Measurements from ENCODE around the gene ENPP6.
A peak's percentile ranks its signal among the peaks of the same experiment; 100 is the strongest.

The ENPP6 gene

GRCh38 chr4:184190711-184191110 is 27.0 kb downstream of the ENPP6 start:
- no peak for DNase-seq (ENCODE audit: low spot score)

GRCh38 chr4:184189966-184190365 is 27.7 kb downstream of the ENPP6 start:
- DNase-seq (ENCODE audit: low spot score): no peak

- no peak for DNase-seq (ENCODE audit: low spot score)
Observed at GRCh38 chr4:184188443-184189400, 29.0 kb downstream of the ENPP6 start.

- no peak for DNase-seq (ENCODE audit: low spot score)
Observed at GRCh38 chr4:184177271-184177670, 40.4 kb downstream of the ENPP6 start.

GRCh38 chr4:184174571-184175488 is 42.8 kb downstream of the ENPP6 start:
- no peak for DNase-seq (ENCODE audit: low spot score)

GRCh38 chr4:184171011-184171410 is 46.7 kb downstream of the ENPP6 start:
- DNase-seq (ENCODE audit: low spot score): no peak

- DNase-seq (ENCODE audit: low spot score): no peak
Observed at GRCh38 chr4:184169225-184169867, 48.3 kb downstream of the ENPP6 start.

GRCh38 chr4:184168406-184169019 is 49.2 kb downstream of the ENPP6 start:
- DNase-seq (ENCODE audit: low spot score): peak; percentile 59

- DNase-seq (ENCODE audit: low spot score): no peak
Observed at GRCh38 chr4:184167576-184167975, 50.1 kb downstream of the ENPP6 start.

- no peak for DNase-seq (ENCODE audit: low spot score)
Observed at GRCh38 chr4:184166736-184167135, 50.9 kb downstream of the ENPP6 start.

- DNase-seq (ENCODE audit: low spot score): no peak
Observed at GRCh38 chr4:184165291-184165690, 52.4 kb downstream of the ENPP6 start.

- DNase-seq (ENCODE audit: low spot score): peak; percentile 20
Observed at GRCh38 chr4:184163813-184164212, 53.9 kb downstream of the ENPP6 start.

GRCh38 chr4:184162596-184162995 is 55.1 kb downstream of the ENPP6 start:
- no peak for DNase-seq (ENCODE audit: low spot score)

- no peak for DNase-seq (ENCODE audit: low spot score)
Observed at GRCh38 chr4:184157322-184157721, 60.4 kb downstream of the ENPP6 start.

GRCh38 chr4:184156163-184156920 is 61.3 kb downstream of the ENPP6 start:
- DNase-seq (ENCODE audit: low spot score): no peak

- DNase-seq (ENCODE audit: low spot score): no peak
Observed at GRCh38 chr4:184154199-184154598, 63.5 kb downstream of the ENPP6 start.

GRCh38 chr4:184153781-184154180 is 63.9 kb downstream of the ENPP6 start:
- no peak for DNase-seq (ENCODE audit: low spot score)

- no peak for DNase-seq (ENCODE audit: low spot score)
Observed at GRCh38 chr4:184151988-184152485, 65.6 kb downstream of the ENPP6 start.

GRCh38 chr4:184150102-184150839 is 67.4 kb downstream of the ENPP6 start:
- no peak for DNase-seq (ENCODE audit: low spot score)

All from activated CD4-positive, alpha-beta T cell treated with anti-CD3 and anti-CD28 coated beads, Interleukin-2, Interleukin-4, amounts not matched to agents 100 ng/mL and 50 ng/mL, durations not matched to agents 16 hours and 8 hours (primary cell).